Glutamatergic neuron (in vitro differentiated cells): Measurements from ENCODE around the gene ZDHHC18. TPM values are rescaled to one million over a fixed set of nuclear protein-coding genes. Genes with fewer than 3 reads are reported as not detected.
A peak's percentile ranks its signal among the peaks of the same experiment; 100 is the strongest.
"Not testable (repeated sequence)": the region's sequence is repeated elsewhere in the genome, so short reads cannot be mapped to it uniquely, and the experiment has no call there.

Source experiments
- DNase-seq: peaks from one replicate; pipeline ENCODE4 v3.0.0; 2022
- H3K27ac Mint-ChIP-seq: one replicate; pipeline ENCODE4 v1.8.0; 2020; ENCODE audit warnings: mild to moderate bottlenecking, mixed read lengths, inconsistent platforms; ENCODE audit not compliant: unreplicated experiment
- H3K27me3 Mint-ChIP-seq: one replicate; pipeline ENCODE4 v1.8.0; 2020; ENCODE audit warnings: mild to moderate bottlenecking, moderate library complexity, mixed read lengths, inconsistent platforms; ENCODE audit not compliant: unreplicated experiment
- H3K36me3 Mint-ChIP-seq: one replicate; pipeline ENCODE4 v1.8.0; 2020; ENCODE audit warnings: mild to moderate bottlenecking, mixed read lengths, inconsistent platforms; ENCODE audit not compliant: unreplicated experiment
- H3K4me1 Mint-ChIP-seq: one replicate; pipeline ENCODE4 v1.8.0; 2020; ENCODE audit warnings: mild to moderate bottlenecking, low read depth, mixed read lengths, inconsistent platforms; ENCODE audit not compliant: unreplicated experiment
- H3K4me3 Mint-ChIP-seq: one replicate; pipeline ENCODE4 v1.8.0; 2020; ENCODE audit warnings: mild to moderate bottlenecking, mixed read lengths, inconsistent platforms; ENCODE audit not compliant: unreplicated experiment
- H3K9me3 Mint-ChIP-seq: one replicate; pipeline ENCODE4 v1.8.0; 2020; ENCODE audit warnings: mild to moderate bottlenecking, moderate library complexity, mixed read lengths, inconsistent platforms; ENCODE audit not compliant: unreplicated experiment
- CTCF ChIP-seq: fragments of 200-600 bp; sonication (generic); IDR thresholded peaks from one replicate; pipeline ENCODE4 v1.5.0; 2021; ENCODE audit not compliant: partially characterized antibody, unreplicated experiment
- total RNA-seq: library from RNA; stranded (reverse); fragmentation: NEBNext Ultra II Directional; extraction: Animal tissue kit (Norgen Biotek cat#: 25700); gene quantifications from one replicate; pipeline ENCODE4 v1.2.1, GENCODE V29; 2021; ENCODE audit not compliant: unreplicated experiment

ZDHHC18 gene
- total RNA-seq, 1 donor from 2014 or later: 52.6 TPM

- Mint-ChIP-seq H3K4me1 (no peaks in the 10 kb centered on the region), H3K36me3 (no peaks in the 10 kb centered on the region), H3K9me3 (no peaks in the 10 kb centered on the region), H3K4me3 (no peak overlapping the region), H3K27me3 (peaks cover 2% of the 10 kb centered on the region), H3K27ac (no peak overlapping the region)
- no peak for DNase-seq
- TF ChIP-seq CTCF: no peak
Observed at GRCh38 chr1:26877326-26877725, 50.8 kb downstream of the ZDHHC18 start.

- no peaks in the 10 kb centered on the region for H3K27me3 Mint-ChIP-seq
- DNase-seq: no peak
- peaks cover 1% of the 10 kb centered on the region for H3K9me3 Mint-ChIP-seq
- TF ChIP-seq CTCF: no peak
- H3K36me3 Mint-ChIP-seq: no peaks in the 10 kb centered on the region
- no peaks in the 10 kb centered on the region for H3K4me1 Mint-ChIP-seq
- no peak overlapping the region for H3K27ac Mint-ChIP-seq
- H3K4me3 Mint-ChIP-seq: no peak overlapping the region
Observed at GRCh38 chr1:26879793-26880192, 53.3 kb downstream of the ZDHHC18 start.

GRCh38 chr1:26881611-26882010 is 55.1 kb downstream of the ZDHHC18 start:
- not testable (repeated sequence) for H3K4me3 Mint-ChIP-seq, H3K27me3 Mint-ChIP-seq, H3K9me3 Mint-ChIP-seq, H3K27ac Mint-ChIP-seq, H3K36me3 Mint-ChIP-seq, DNase-seq, H3K4me1 Mint-ChIP-seq

GRCh38 chr1:26882696-26883463 is 56.4 kb downstream of the ZDHHC18 start:
- Mint-ChIP-seq H3K4me1 (no peaks in the 10 kb centered on the region), H3K27me3 (peaks cover 2% of the 10 kb centered on the region), H3K27ac (no peak overlapping the region), H3K36me3 (no peaks in the 10 kb centered on the region), H3K4me3 (no peak overlapping the region), H3K9me3 (peaks cover 1% of the 10 kb centered on the region)
- DNase-seq: no peak
- no peak for TF ChIP-seq CTCF

- no peaks in the 10 kb centered on the region for H3K36me3 Mint-ChIP-seq
- H3K4me1 Mint-ChIP-seq: peaks cover 7% of the 10 kb centered on the region
- H3K27ac Mint-ChIP-seq: no peak overlapping the region
- peaks cover 4% of the 10 kb centered on the region for H3K27me3 Mint-ChIP-seq
- no peak for DNase-seq
- no peak for TF ChIP-seq CTCF
- peak overlapping the region; percentile 16 for H3K4me3 Mint-ChIP-seq
- peaks cover 7% of the 10 kb centered on the region for H3K9me3 Mint-ChIP-seq
Observed at GRCh38 chr1:26887125-26887524, 60.6 kb downstream of the ZDHHC18 start.
